Measurements from ENCODE around the gene SPAG16. TPM values are rescaled to one million over a fixed set of nuclear protein-coding genes. Genes with fewer than 3 reads are reported as not detected.
A peak's percentile ranks its signal among the peaks of the same experiment; 100 is the strongest.

SPAG16 gene
- polyA plus RNA-seq, 3 donors = 67.5 to 76.2 (median 73.5) TPM

DNA sequence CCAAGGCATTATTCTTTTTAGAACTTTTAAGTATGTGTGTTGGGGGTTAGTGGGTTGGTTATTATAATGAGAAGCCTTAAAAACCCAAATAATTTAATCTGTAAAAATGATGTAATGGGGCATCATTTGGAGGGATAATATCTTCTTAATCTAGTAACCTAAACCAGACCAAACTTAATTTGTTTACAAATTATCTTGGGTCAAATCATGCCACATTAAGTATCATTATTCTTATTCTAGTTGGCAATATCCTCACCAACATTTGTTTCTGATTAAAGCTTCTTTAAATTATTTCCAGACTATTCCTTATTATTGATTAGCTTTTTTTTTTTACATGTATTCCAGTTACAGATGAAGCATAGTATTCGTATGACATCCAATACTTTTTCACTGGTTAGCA is 1041.1 kb downstream of the SPAG16 start:
- DNase-seq (ENCODE audit: low read depth in 3 of 3, low spot score in 2 of 3) = no peak

DNA sequence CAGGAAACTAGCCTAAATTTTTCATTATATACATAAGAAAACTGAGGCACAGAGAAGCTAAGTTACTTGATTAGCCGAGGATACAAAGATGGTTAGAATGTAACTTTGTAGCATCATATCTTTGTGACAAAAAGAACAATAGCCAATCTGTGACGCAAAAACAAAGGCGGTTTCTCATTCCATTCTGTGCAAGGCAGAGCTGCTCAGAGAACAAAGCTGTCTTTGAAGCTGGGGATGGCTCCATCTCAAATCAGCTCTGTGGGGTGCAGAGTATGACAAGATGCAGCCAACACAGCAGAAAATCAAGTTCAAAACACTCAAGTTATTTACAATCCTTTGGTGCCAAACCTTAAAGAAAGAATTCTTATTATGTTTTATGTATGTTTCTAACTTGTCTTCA is 1044.7 kb downstream of the SPAG16 start:
- DNase-seq (ENCODE audit: low read depth in 3 of 3, low spot score in 2 of 3) = no peak

DNA sequence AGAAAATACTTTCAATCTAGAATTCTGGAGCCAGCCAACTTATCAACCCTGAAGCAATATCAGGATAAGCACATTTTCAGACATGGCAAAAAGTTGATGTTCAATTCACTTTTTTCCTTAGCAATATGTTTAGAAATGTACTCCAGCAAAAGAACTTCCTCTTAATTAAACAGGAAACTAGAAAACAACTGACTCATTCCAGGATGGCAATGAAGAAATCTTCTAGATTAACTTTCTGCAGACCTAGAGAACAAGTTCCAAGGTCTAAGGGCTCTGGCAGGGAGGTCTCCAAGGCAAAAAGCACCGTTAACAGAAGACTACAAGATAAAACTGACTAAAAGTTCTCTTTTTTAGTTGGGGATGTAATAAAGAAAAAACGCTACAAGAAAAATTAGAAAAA is 1057.4 kb downstream of the SPAG16 start:
- no peak for DNase-seq (ENCODE audit: low read depth in 3 of 3, low spot score in 2 of 3)

DNA sequence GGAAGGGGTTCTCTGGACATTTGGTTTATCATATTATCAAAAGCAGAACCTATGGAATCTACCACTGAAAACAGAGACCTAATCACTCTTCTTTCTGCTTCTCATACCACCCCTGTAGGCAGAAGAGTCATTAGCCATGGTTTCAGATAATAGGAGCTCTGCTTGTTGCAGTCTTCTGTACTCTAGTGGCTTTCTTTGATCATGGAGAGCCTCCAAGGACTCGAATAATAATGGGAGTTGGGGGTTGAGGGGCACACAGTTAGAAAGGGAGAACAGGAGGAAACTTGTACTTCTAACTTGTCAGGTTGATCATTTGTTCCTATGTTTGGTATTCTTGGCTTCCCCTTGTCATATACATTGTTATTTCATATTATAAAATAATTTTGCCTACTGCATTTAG is 1074.2 kb downstream of the SPAG16 start:
- no peak for DNase-seq (ENCODE audit: low read depth in 3 of 3, low spot score in 2 of 3)

DNA sequence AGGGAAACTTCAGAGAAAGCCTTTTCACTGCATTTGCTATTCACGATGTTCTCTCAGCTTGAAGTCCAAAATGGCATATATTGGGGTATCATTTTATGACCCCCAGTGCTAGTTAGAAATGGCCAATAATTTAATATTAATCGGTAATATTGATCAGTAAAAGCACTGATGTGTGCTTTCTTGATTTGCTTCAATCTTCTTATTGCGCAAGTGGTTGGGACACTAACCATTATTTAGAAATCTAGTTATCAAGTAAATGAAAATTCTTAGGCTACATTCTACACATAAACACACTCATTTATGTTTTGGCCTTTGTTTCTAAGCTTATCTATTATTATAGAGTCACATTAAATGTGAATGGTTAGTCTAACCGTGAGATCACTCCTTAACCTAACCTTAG is 1076.9 kb downstream of the SPAG16 start:
- DNase-seq (ENCODE audit: low read depth in 3 of 3, low spot score in 2 of 3) = no peak

DNA sequence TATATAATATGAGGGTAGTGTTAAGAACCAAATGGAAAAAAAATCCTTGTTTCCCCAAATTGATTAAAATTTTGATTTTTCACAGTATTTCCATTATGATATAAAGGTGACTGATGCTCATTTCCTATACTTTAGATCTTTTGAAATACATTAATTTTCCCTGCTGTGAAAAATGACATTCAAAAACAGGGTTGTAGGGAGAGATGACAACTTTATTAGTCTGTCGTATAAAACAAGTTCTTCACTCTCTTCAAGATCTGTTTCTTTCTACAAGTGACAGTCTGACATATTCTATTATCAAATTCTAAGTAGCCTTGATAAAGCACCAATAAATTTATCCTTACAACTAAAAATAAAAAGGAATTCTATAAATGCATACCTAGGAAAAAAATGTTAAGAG is 1081.3 kb downstream of the SPAG16 start:
- DNase-seq (ENCODE audit: low read depth in 3 of 3, low spot score in 2 of 3) = no peak

DNA sequence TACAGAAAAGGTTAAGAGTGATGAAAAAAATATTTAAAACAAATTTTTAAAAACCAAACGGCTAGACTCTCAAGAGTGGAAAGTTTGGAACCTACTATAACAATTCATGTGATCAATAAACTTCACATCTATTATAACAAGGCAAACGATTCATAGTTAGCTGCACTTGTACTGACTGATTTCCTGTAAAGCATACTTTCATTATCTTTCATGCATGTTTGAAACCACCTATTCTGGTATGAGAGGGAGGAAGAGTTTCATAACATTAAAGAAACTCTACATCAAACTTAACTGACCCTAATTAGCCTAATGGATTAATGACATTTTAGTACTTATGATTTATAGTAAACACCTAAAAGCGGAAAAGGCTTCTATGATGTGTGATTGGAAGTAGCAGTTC is 1082.9 kb downstream of the SPAG16 start:
- DNase-seq (ENCODE audit: low read depth in 3 of 3, low spot score in 2 of 3) = no peak

DNA sequence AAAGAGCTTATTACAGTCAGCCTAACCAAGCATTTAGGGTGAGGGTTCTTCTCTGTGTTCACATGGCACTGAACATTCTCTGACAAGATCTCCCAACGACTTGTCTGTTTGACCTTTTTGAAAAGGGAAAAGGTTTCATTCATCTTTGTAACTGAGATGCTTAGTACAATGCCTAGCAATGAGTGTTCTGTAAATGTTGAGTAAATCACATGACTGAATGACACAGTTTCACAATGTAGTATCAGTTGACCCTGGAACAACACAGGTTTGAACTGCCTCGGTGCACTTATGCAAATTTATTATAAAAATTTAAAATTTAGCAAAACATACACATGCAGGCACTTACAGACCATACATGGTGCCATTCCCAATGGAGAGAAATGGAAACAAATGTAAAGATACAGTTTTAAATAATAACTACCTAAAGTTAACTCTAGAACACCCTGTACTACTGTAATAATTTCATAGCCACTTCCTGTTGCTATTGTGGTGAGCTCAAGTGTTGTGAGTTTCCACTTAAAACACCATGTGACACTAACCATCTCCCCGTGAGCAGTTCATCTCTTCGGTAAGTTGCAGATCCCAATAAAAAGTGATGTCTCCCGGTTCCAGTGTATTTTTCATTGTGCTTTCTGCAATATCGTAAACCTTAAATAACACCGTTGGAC is 1092.5 kb downstream of the SPAG16 start:
- no peak for DNase-seq (ENCODE audit: low read depth in 3 of 3, low spot score in 2 of 3)

DNA sequence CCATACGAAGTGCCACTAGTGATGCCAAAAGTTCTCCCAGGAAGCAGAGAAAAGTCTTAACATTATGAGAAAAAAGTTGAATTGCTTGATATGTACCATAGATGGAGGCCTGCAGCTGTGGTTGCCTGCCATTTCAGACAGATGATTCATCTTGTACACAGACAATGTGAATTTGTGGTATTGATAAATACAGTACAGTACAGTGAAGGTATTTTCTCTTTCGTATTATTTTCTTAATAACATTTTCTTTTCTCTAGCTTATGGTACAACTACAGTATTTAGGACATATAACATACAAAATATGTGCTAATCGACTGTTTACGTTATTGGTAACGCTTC is 1093.0 kb downstream of the SPAG16 start:
- no peak for DNase-seq (ENCODE audit: low read depth in 3 of 3, low spot score in 2 of 3)

DNA sequence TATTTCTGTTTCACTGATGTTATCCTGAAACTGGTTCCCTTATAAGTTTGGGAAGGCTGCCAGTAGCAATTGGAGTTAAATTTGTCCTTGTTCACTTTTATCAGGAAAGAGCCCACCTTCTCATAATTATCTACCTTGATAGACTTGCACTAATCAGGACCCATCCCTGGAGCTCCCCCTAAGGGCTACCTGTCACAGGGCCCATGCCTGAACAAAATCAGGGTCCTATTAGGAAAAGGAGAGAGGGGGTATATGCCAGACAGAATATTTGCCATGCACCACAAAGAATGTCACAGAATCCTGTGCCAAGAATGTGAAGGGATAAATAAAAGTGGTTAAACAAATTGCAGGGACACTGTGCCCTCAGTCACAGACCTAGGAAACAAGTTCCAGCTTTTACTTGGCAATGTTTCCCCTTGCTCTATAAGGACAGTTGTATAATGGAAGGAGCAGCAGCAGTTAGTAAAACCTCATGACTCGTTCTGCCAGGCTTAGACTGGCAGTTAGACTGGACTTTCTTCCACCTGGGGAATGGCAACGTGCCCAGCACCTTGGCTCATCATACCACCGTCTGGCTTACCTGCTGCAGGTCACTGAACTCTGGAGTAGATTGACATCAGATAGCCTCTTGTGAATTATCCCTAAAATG is 1094.3 kb downstream of the SPAG16 start:
- DNase-seq (ENCODE audit: low read depth in 3 of 3, low spot score in 2 of 3) = no peak

DNA sequence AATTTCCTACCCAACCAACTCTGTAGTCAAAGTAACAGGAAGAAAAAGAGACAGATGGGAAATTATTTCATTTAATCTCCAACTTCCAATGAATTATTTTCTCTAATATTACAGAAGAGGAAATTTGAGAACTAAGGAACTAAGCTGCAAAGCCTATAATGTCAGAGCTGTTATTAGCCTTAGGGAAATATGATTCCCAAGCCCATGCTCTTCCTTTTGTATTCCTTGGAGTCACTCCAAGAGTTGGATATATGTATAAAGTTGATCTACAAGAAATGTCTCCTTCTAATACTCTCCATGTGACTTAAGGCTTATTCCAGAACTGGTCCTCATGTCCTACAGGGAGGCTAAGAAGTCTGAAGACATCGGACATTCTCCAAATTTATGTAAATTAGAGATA is 1095.0 kb downstream of the SPAG16 start:
- DNase-seq (ENCODE audit: low read depth in 3 of 3, low spot score in 2 of 3) = no peak

DNA sequence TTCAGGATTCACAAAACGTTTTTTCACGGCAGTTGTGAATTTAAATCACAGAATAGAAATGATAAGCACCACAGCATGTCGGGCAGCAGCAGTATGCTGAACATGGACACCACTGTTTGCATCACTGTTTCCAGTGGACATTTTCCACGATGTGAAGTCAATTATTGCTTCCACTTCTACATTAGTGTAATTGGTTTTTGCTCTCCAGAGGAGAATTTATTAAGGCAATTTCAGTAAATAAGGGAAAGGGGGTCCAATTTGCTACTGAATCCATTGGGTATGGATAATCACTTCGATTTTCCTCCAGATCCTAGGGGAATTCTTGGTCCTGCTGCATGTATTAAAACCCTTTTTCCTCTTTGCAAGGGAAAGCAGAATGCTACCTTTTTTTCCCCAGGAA is 1096.4 kb downstream of the SPAG16 start:
- no peak for DNase-seq (ENCODE audit: low read depth in 3 of 3, low spot score in 2 of 3)

DNA sequence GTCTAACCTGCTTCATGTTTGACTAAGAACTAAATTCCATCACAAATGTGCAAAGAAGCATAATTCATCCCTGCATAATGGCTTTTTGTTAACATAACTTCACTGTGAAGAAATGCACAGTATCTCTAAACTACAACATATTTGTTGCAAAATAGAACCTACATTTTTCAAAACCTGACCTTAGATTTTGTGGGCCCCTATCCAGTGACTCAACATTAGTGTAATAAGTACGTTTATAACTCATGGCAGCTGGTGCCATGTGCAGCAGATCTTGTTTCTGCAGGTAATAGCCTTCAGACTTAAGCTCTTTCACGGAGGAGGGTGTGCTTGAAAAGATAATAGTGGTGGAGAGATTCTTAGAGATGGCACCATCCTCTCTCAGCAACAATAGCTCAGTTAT is 1098.0 kb downstream of the SPAG16 start:
- DNase-seq (ENCODE audit: low read depth in 3 of 3, low spot score in 2 of 3) = no peak

DNA sequence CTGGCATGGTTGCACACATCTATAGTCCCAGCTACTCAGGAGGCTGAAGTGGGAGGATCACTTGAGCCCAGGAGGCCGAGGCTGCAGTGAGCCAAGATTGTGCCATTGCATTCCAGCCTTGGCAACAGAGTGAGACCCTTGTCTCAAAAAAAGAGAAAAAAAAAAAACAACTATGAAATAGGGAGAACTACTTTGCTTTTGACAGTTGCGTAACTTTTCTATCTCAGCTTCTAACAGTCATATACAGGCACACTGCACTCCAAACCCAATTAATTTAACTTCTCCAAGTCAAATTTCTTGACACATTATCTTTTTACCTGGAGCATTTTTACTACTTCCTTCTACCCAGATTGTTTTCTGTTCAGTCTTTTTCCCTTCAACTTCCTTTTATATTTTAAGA is 1102.5 kb downstream of the SPAG16 start:
- DNase-seq (ENCODE audit: low read depth in 3 of 3, low spot score in 2 of 3) = no peak

DNA sequence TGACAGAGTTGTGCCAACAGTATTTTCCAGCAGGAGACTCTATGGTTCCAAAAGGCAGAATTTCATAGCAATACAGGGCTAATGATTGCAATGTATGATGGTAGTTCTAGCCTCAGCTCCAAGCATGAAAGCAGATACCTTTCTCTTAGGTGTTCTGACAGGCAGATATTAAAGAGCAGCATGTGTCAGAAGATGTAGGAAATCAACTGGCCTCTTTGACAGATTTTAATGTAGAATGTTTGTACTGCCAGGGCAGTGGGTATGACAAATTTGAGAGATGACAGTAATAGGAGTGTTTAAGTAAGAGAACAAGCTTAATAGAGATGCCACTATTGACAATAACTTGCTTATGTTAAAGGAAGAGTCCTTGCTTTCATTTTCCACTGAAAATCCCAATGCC is 1105.1 kb downstream of the SPAG16 start:
- DNase-seq (ENCODE audit: low read depth in 3 of 3, low spot score in 2 of 3) = no peak

DNA sequence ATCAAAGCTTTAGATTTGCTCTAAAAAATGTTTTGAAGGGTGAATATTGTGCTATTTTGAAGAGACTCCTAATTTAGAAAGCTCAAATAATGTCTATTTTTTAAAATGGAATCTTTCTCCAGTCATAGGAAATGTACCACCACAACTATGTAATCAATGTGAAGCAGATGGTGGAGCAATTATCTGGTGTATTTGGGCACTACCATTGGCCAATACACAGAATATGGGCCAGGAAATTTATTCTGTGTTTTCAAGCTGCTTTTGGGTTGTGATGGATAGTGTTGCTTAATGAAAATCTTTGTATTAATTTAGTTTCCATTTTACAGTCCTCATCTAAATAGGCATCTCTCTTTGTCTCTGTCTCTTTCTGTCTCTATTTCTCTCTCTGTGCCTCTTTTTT is 1109.5 kb downstream of the SPAG16 start:
- no peak for DNase-seq (ENCODE audit: low read depth in 3 of 3, low spot score in 2 of 3)

DNA sequence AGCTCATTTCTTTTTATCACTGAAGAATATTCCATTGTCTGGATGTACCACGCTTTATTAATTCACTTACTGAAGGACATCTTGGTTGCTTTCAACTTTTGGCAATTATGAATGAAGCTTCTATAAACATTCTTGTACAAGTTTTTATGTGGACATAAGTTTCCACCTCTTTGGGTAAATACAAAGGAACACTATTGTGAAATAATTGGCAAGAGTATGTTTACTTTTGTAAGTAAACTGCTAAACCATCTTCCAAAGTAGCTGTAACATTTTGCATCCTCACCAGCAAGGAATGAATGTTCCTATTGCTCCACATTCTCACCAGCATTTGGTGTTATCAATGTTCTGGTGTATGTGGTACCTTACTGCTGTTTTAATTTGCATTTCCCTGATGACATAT is 1110.8 kb downstream of the SPAG16 start:
- DNase-seq (ENCODE audit: low read depth in 3 of 3, low spot score in 2 of 3) = no peak

DNA sequence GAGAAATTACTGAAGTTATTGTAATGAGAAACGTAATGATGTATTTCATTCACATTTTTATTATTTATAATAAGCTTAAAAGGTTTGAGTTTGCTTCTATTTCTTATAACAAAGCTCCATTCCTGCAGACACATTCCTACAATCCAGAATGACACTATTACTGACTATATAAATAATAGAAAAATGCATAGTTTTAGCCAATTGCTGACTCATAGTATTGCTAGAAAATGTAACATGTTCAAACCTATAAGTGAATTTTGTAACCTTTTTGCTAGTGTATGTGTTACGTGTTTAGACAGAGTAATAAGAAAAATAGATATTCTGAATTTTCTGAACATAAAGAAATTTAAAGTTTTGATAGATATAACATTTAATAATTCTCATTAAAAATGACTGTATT is 1117.3 kb downstream of the SPAG16 start:
- no peak for DNase-seq (ENCODE audit: low read depth in 3 of 3, low spot score in 2 of 3)

DNA sequence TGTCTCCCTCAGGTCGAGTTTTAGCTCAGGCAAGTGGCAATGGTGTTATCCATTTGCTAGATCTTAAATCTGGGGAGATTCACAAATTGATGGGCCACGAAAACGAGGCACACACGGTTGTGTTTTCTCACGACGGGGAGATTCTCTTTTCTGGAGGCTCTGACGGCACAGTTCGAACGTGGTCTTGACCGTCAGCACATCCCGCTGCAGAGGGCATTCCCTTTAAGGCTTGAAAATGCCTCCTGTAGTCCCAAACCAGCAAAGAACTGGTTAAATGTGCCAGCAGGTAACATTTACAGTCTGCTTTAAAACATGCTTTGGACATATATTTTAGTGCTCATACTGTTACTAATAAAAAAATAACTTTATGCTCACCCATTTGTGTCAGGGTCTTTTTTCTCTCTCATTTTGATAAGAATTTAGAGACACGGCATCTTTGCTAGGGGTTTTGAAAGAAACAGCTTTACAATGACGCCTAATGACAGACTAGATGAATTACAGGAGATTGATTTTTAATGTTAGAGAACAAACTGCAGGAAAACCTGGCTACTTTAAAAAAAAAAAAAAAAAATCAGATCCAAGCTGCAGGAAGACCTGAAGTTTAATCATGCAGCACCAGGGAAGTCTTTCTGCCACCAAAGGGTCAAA is 1126.0 kb downstream of the SPAG16 start:
- DNase-seq (ENCODE audit: low read depth in 3 of 3, low spot score in 2 of 3) = no peak

DNA sequence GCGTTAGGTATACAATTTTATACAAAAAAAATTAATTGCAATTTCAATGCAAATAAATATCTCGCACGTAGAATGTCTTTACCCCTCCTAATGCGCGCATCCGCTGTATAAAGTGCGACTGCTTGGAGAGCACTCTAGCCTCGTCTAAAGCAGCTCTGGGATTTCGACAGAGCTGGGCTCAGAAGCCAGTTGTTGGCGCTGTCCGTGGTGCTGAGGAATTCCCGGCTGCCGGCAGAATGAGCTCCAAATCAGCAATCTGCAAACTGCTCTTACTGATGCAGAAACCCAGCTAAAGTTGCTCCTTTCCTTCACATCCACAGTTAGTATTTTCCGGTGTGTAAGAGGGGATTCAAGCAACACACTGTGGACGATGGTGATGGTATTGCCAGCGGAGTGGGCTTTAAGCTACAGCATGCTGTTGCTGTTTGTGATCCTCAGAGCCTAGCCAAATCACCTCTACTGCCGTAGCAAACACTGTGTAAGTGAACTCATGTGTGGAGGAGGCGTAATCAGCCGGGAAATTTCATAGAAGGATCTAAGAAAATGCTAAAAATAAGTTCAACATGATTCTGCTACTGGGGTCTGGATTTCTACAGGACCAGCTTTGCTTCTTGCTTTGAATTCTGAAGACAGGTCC is 1126.8 kb downstream of the SPAG16 start, which contains the start of gene VWC2L:
Gene VWC2L, plus strand, starts transcription at position 137 of the 637 bp plus-strand sequence. CDS start 3,140 bp downstream, outside the sequence.
- DNase-seq (ENCODE audit: low read depth in 3 of 3, low spot score in 2 of 3) = peak; percentile 69 to 80 (median 78)

DNA sequence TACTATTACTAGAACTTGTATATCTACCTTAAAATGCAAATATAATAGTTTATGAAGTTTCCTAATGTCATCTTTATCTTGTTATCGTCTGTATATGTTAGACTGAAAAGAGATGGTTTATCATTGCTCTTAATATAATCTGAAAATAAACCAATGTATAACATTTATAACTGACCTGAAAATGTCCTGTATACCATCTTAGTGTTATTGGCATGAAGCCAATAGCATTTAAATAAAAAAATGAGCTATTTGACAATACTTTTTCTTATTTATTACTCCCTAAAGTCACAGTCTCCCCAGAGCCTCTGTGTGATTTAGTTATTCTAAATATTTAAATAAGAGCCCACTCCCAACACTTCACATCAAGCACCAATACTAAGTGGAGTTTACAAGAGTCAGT is 1128.4 kb downstream of the SPAG16 start:
- DNase-seq (ENCODE audit: low read depth in 3 of 3, low spot score in 2 of 3) = no peak

DNA sequence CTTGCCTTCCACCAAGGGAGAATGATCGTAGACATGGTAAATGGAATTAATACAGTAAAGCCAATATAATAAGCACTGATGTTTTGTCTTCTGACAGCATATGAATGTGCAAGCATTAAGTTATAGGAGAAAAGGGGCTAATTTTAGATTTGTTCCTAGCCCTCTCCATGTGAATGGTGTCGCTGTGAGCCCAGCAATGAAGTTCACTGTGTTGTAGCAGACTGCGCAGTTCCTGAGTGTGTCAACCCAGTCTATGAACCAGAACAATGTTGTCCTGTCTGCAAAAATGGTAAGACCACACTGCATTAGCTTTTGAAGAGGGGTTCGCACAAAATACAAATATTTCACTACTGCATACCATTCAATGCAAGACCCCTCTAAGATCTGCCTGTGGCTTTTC is 1152.2 kb downstream of the SPAG16 start:
- DNase-seq (ENCODE audit: low read depth in 3 of 3, low spot score in 2 of 3) = no peak
